ENCODE results near the gene SELPLG.

DNA sequence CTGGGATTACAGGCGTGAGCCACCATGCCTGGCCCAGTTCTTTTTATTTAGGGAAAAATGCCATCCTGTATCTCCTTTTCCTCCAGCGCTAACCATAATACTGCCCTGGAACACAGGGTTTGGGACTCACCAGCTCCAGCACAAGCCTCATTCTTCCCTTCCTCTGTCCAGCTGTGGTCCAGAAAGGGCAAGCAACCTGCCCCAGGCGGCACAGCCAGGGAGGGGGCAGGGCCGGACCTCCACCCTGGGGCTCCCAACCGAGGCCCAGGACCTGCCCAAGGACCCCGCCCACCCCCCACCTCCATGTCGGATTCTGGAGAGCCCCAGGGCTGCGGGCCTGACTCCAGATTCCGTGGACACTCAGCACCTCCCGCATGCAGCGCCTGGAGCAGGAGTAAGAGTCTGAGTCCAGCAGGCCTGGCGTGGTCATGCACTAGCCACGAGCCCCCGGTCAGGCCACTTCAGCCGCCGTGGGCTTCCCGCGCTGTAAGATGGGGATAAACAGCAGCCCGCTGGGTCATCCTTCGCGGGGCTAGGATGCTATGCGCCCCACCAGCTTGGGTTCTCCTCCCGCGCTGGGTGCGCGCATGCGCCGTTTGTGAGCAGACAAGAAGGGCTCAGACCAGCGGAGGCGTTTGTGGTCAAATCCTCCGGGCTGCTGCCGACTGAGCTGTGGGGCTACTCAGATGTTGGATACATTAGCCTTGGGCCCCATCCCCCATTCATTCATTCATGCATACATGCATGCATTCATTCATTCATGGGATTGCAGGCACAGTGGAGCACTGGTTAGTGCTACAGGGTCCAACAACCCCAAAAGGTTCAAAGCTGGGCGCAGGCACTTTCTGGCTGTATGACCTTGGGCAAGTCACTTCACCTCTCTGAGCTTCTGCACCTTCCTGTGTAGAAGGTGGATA, 52.1 kb downstream of the SELPLG start:
- TF ChIP-seq, protein P1, sequence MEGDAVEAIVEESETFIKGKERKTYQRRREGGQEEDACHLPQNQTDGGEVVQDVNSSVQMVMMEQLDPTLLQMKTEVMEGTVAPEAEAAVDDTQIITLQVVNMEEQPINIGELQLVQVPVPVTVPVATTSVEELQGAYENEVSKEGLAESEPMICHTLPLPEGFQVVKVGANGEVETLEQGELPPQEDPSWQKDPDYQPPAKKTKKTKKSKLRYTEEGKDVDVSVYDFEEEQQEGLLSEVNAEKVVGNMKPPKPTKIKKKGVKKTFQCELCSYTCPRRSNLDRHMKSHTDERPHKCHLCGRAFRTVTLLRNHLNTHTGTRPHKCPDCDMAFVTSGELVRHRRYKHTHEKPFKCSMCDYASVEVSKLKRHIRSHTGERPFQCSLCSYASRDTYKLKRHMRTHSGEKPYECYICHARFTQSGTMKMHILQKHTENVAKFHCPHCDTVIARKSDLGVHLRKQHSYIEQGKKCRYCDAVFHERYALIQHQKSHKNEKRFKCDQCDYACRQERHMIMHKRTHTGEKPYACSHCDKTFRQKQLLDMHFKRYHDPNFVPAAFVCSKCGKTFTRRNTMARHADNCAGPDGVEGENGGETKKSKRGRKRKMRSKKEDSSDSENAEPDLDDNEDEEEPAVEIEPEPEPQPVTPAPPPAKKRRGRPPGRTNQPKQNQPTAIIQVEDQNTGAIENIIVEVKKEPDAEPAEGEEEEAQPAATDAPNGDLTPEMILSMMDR (IDR thresholded peaks at IDR 0.05 in 8 of 11, conservative IDR thresholded peaks at IDR 0.05 in 3 of 11), result no peak
- TF ChIP-seq POLR2AphosphoS5 (IDR thresholded peaks at IDR 0.05) (no peak), POLR2A (IDR thresholded peaks at IDR 0.05) (no peak)

Measured in spleen (tissue), 7 donors.